ENCODE results near the gene SNRNP25.

SNRNP25 gene

DNA sequence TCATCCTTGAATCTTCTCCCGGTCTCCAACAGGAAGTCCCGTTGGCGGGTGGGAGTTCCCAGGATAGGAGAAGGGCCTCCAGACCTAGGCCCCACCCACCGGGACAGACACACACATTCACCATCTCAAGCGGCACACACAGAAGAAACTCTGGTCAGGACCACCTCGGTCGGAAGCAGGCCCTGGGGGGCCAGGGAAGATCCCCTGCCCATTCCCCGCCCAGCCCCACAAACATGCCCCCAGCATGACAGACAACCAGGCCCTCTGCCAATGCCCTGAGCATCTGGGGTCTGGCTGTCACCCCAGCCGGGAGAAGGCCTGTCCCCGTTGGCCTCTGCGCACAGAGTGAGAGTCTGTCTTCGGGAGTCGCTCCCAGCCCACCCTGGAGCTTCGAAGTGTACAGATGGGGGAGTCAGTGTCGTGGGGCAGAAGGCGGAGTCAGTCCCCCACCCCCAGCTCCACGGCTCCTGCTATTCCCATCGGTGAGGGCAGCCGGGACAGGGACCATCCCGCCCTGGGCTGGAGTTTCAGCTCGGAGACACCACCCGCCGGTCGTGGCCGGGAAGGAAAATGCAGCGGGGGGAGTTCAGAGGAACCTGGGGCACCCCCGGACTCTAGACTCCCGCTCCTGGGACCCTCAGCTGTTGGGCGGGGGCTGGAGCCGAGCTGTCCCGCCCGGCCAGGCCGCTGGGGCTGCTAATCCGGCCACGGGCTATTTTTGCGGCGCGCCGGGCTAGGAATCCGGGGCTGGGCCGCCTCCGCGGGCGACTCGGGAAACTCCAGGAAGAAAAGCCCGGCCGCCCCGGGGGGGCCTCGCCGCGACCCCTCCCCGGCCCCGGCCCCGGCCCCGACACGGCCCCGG is 18.1 kb downstream of the SNRNP25 start:
- H3K4me3 ChIP-seq (ENCODE audit: low read length in 2 of 2), result peak overlapping the region; percentile 70 to 81
- H3K18ac ChIP-seq (ENCODE audit: low read length), result peak overlapping the region; percentile 92
- H3K27me3 ChIP-seq (ENCODE audit: control insufficient read depth in 3 of 3, insufficient read depth in 3 of 3, low read depth in 1 of 3, low read length in 3 of 3), result peaks cover 0 to 3% (median 0%) of the 10 kb centered on the region in 3 experiments
- DNase-seq (ENCODE audit: low spot score), result peak; percentile 29
- no peaks in the 10 kb centered on the region for H3K9me3 ChIP-seq (replicated peaks in 1 of 2; ENCODE audit: control insufficient read depth in 2 of 2, insufficient read depth in 1 of 2, low read depth in 1 of 2, low read length in 2 of 2)
- H2BK120ac ChIP-seq (ENCODE audit: low read depth, low read length), result peak overlapping the region; percentile 16
- peak overlapping the region; percentile 92 for H3K23ac ChIP-seq (ENCODE audit: low read depth, low read length, poor library complexity)
- H3K27ac ChIP-seq (replicated peaks; ENCODE audit: low read length), result peak overlapping the region; percentile 43
- H2BK15ac ChIP-seq (ENCODE audit: low read length), result peak overlapping the region; percentile 51
- H3K14ac ChIP-seq (ENCODE audit: low read length), result peak overlapping the region; percentile 90
- H3K4ac ChIP-seq (ENCODE audit: low read length), result no peak overlapping the region
- peak overlapping the region; percentile 86 for H2AFZ ChIP-seq (ENCODE audit: low read length)
- peak overlapping the region; percentile 79 for H2BK5ac ChIP-seq (ENCODE audit: low read length)
- H2BK12ac ChIP-seq (ENCODE audit: low read length), result peak overlapping the region; percentile 89
- peaks cover 3% of the 10 kb centered on the region for H3K79me1 ChIP-seq (ENCODE audit: low read depth, low read length)
- peaks cover 64% of the 10 kb centered on the region in 2 donors for H3K4me1 ChIP-seq (ENCODE audit: control insufficient read depth in 2 of 2, insufficient read depth in 1 of 2, low read depth in 1 of 2, low read length in 2 of 2)
- H2AK5ac ChIP-seq (ENCODE audit: low read depth, low read length), result peak overlapping the region; percentile 98
- H3K4me2 ChIP-seq (ENCODE audit: insufficient read depth, low read length, poor library complexity, severe bottlenecking), result peak overlapping the region; percentile 92
- no peak overlapping the region for H4K91ac ChIP-seq (ENCODE audit: low read depth, low read length, poor library complexity)
- no peaks in the 10 kb centered on the region for H3K36me3 ChIP-seq (replicated peaks in 1 of 2; ENCODE audit: control insufficient read depth in 2 of 2, insufficient read depth in 2 of 2, low read length in 2 of 2)
- H4K8ac ChIP-seq (ENCODE audit: low read depth, low read length), result no peak overlapping the region
- WGBS, 2 donors (ENCODE audit: extremely low coverage in 2 of 2, insufficient read length in 2 of 2, insufficient replicate concordance in 1 of 2), result no CpG with 5 or more reads among the region's 57 CpGs
- H3K9ac ChIP-seq (ENCODE audit: low read depth, low read length, poor library complexity), result peak overlapping the region; percentile 88

DNA sequence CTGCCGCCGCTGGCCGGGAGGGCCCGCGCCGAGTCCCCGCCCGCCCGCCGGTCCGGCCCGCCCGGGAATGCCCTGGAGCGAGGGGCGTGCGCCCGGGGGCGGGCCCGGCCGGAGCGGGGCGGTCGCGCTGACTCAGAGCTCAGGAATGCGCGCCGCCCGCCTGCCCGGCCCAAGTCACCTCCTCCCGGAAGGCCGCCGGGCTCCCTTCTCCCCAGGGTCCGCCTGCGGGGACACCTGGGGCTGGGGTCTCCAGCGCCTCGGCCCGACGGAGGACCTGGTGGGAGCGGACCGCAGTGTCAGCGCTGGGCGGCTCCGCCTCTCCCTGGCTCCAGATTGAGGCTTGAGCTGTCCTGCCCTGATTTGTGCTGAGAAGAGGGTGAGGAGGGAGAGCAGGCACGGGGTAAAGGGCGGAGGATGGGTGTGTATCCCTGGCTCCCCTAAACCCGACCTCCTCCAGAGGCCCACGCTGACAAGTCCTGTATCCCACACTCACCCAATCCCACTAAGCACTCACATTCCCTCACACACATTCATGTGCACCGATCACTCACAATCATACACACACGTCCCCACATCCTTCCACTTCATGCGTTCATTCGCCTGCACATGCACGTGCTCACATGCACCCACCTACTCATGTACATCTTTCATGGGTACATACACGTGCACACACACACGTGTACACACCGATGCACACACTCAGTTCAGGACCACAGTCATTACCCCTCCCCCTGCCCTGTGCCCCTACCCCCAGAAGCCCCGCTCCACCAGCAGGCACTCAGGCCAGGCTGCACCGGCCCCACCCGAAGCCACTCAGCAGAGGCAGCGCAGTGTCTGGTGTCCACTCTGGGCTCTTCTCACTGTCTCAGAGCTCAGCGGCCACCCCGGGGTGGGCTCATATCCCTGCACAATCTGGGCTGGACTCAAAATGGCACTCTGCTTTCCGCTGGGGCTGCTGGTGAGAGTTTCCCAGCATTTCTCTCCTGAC is 19.2 kb downstream of the SNRNP25 start, which contains the start of gene RHBDF1:
RHBDF1 (minus strand) TSS at position 71 of the 988 bp plus-strand sequence. CDS start 7,616 bp downstream, outside the sequence.
- Histone ChIP-seq H3K4me3 (ENCODE audit: low read length in 2 of 2) (peak within 1 kb of the TSS; percentile 70 to 81), H4K8ac (ENCODE audit: low read depth, low read length) (peak within 1 kb of the TSS; percentile 8), H3K36me3 (replicated peaks in 1 of 2; ENCODE audit: control insufficient read depth in 2 of 2, insufficient read depth in 2 of 2, low read length in 2 of 2) (no peaks in the 10 kb centered on the region), H3K4me2 (ENCODE audit: insufficient read depth, low read length, poor library complexity, severe bottlenecking) (peak within 1 kb of the TSS; percentile 92), H3K27ac (replicated peaks; ENCODE audit: low read length) (peak within 1 kb of the TSS; percentile 43), H2AFZ (ENCODE audit: low read length) (peak within 1 kb of the TSS; percentile 86), H3K9me3 (replicated peaks in 1 of 2; ENCODE audit: control insufficient read depth in 2 of 2, insufficient read depth in 1 of 2, low read depth in 1 of 2, low read length in 2 of 2) (no peaks in the 10 kb centered on the region), H3K9ac (ENCODE audit: low read depth, low read length, poor library complexity) (peak within 1 kb of the TSS; percentile 88), H2BK120ac (ENCODE audit: low read depth, low read length) (peak within 1 kb of the TSS; percentile 82), H2AK5ac (ENCODE audit: low read depth, low read length) (peak within 1 kb of the TSS; percentile 21), H3K18ac (ENCODE audit: low read length) (peak within 1 kb of the TSS; percentile 99), H3K4ac (ENCODE audit: low read length) (no peak within 1 kb of the TSS), H3K23ac (ENCODE audit: low read depth, low read length, poor library complexity) (peak within 1 kb of the TSS; percentile 92), H4K91ac (ENCODE audit: low read depth, low read length, poor library complexity) (peak within 1 kb of the TSS; percentile 87), H3K14ac (ENCODE audit: low read length) (peak within 1 kb of the TSS; percentile 90), H3K27me3 (ENCODE audit: control insufficient read depth in 3 of 3, insufficient read depth in 3 of 3, low read depth in 1 of 3, low read length in 3 of 3) (peaks cover 0 to 3% (median 0%) of the 10 kb centered on the region in 3 experiments), H2BK5ac (ENCODE audit: low read length) (peak within 1 kb of the TSS; percentile 79), H3K79me1 (ENCODE audit: low read depth, low read length) (no peaks in the 10 kb centered on the region), H3K4me1 (ENCODE audit: control insufficient read depth in 2 of 2, insufficient read depth in 1 of 2, low read depth in 1 of 2, low read length in 2 of 2) (peaks cover 66 to 69% of the 10 kb centered on the region in 2 donors), H2BK15ac (ENCODE audit: low read length) (peak within 1 kb of the TSS; percentile 100), H2BK12ac (ENCODE audit: low read length) (peak within 1 kb of the TSS; percentile 89)
- WGBS, 2 donors (ENCODE audit: extremely low coverage in 2 of 2, insufficient read length in 2 of 2, insufficient replicate concordance in 1 of 2), result 100% methylated on average over 3 of the region's 62 CpGs; no CpG with 5 or more reads in 1 of the 2 donors
- DNase-seq (ENCODE audit: low spot score), result peak; percentile 66

GRCh38 chr16:74051-74746 is 20.6 kb downstream of the SNRNP25 start:
- no CpG with 5 or more reads among the region's 12 CpGs for WGBS, 2 donors (ENCODE audit: extremely low coverage in 2 of 2, insufficient read length in 2 of 2, insufficient replicate concordance in 1 of 2)
- H4K91ac ChIP-seq (ENCODE audit: low read depth, low read length, poor library complexity), result peak overlapping the region; percentile 81
- peak overlapping the region; percentile 17 for H2AK5ac ChIP-seq (ENCODE audit: low read depth, low read length)
- H3K36me3 ChIP-seq (replicated peaks in 1 of 2; ENCODE audit: control insufficient read depth in 2 of 2, insufficient read depth in 2 of 2, low read length in 2 of 2), result peaks cover 0 to 3% of the 10 kb centered on the region in 2 donors
- peak overlapping the region; percentile 69 for H3K4ac ChIP-seq (ENCODE audit: low read length)
- H3K9me3 ChIP-seq (replicated peaks in 1 of 2; ENCODE audit: control insufficient read depth in 2 of 2, insufficient read depth in 1 of 2, low read depth in 1 of 2, low read length in 2 of 2), result no peaks in the 10 kb centered on the region
- DNase-seq (ENCODE audit: low spot score), result no peak
- H3K14ac ChIP-seq (ENCODE audit: low read length), result peak overlapping the region; percentile 48
- no peaks in the 10 kb centered on the region for H3K79me1 ChIP-seq (ENCODE audit: low read depth, low read length)
- H2AFZ ChIP-seq (ENCODE audit: low read length), result peak overlapping the region; percentile 14
- peaks cover 0 to 3% (median 0%) of the 10 kb centered on the region in 3 experiments for H3K27me3 ChIP-seq (ENCODE audit: control insufficient read depth in 3 of 3, insufficient read depth in 3 of 3, low read depth in 1 of 3, low read length in 3 of 3)
- no peak overlapping the region for H4K8ac ChIP-seq (ENCODE audit: low read depth, low read length)
- H3K23ac ChIP-seq (ENCODE audit: low read depth, low read length, poor library complexity), result peak overlapping the region; percentile 25
- no peak overlapping the region for H2BK120ac ChIP-seq (ENCODE audit: low read depth, low read length)
- H2BK15ac ChIP-seq (ENCODE audit: low read length), result peak overlapping the region; percentile 100
- no peak overlapping the region for H3K9ac ChIP-seq (ENCODE audit: low read depth, low read length, poor library complexity)
- peak overlapping the region; percentile 35 for H3K27ac ChIP-seq (replicated peaks; ENCODE audit: low read length)
- peak overlapping the region; percentile 1 for H2BK5ac ChIP-seq (ENCODE audit: low read length)
- H3K4me1 ChIP-seq (ENCODE audit: control insufficient read depth in 2 of 2, insufficient read depth in 1 of 2, low read depth in 1 of 2, low read length in 2 of 2), result peaks cover 59 to 63% of the 10 kb centered on the region in 2 donors
- H3K18ac ChIP-seq (ENCODE audit: low read length), result peak overlapping the region; percentile 61
- no peak overlapping the region for H3K4me3 ChIP-seq (ENCODE audit: low read length in 2 of 2)
- H2BK12ac ChIP-seq (ENCODE audit: low read length), result peak overlapping the region; percentile 28
- no peak overlapping the region for H3K4me2 ChIP-seq (ENCODE audit: insufficient read depth, low read length, poor library complexity, severe bottlenecking)

Measured in neuronal stem cell (in vitro differentiated cells).